Transverse colon (tissue), 4 donors: Measurements from ENCODE around the gene RAC2. TPM values are rescaled to one million over a fixed set of nuclear protein-coding genes. Genes with fewer than 3 reads are reported as not detected.

Experiments used
- DNase-seq: peaks from one replicate; pipeline ENCODE4 v3.0.0-alpha.2; 2019
- H3K27ac ChIP-seq, 4 donors: fragments of 200-600 bp; sonication (generic); 2 replicates each; pipeline ENCODE4 v1.5.1; 2016 to 2018; ENCODE audit warnings: inconsistent platforms in 4 of 4
- H3K27me3 ChIP-seq: fragments of 200-600 bp; sonication (generic); 2 replicates; pipeline ENCODE4 v1.5.1; 2017; ENCODE audit warnings: inconsistent platforms
- H3K36me3 ChIP-seq, 4 donors: fragments of 200-600 bp; sonication (generic); 2 replicates each; pipeline ENCODE4 v1.5.1; 2017 to 2019; ENCODE audit warnings: inconsistent platforms in 4 of 4
- H3K4me1 ChIP-seq, 4 donors: fragments of 200-600 bp; sonication (generic); 2 replicates each; pipeline ENCODE4 v1.5.1; 2017 to 2020; ENCODE audit warnings: inconsistent platforms in 4 of 4
- H3K4me3 ChIP-seq, 4 donors: fragments of 200-600 bp; sonication (generic); 1 replicate in 1 of 4; 2 replicates in 3 of 4; pipeline versions ENCODE4 v1.5.1 to v1.6.1; 2017 to 2019; ENCODE audit warnings: inconsistent platforms in 4 of 4
- H3K9me3 ChIP-seq, 2 donors: fragments of 200-600 bp; sonication (generic); 2 replicates each; pipeline ENCODE4 v1.5.1; 2017 to 2019; ENCODE audit warnings: inconsistent platforms in 2 of 2
- CTCF ChIP-seq, 5 experiments: fragments of 200-600 bp in 3 of 5; fragments of 450-650 bp in 2 of 5; sonication (generic) in 3 of 5; IDR thresholded peaks; 1 replicate in 2 of 5; 2 replicates in 3 of 5; pipeline ENCODE4 v1.5.1; 2016 to 2017; ENCODE audit warnings: antibody characterized with exemption in 5 of 5, inconsistent platforms in 3 of 5, mild to moderate bottlenecking in 2 of 5, moderate library complexity in 1 of 5
- EP300 ChIP-seq: sonication (generic); formaldehyde crosslinking; IDR thresholded peaks from one replicate; pipeline ENCODE4 v1.6.1; 2017; ENCODE audit warnings: antibody characterized with exemption, low read depth
- POLR2A ChIP-seq: fragments of 450-650 bp; IDR thresholded peaks from one replicate; pipeline ENCODE4 v1.6.1; 2016; ENCODE audit warnings: antibody characterized with exemption, mild to moderate bottlenecking, moderate library complexity
- POLR2AphosphoS5 ChIP-seq, 3 donors: sonication (generic); formaldehyde crosslinking; IDR thresholded peaks; one replicate each; pipeline ENCODE4 v1.6.1; 2016; ENCODE audit warnings: antibody characterized with exemption in 3 of 3
- WGBS, 2 donors: methylation state at CpG; one replicate each; pipeline ENCODE4 v1.1.5; 2018; ENCODE audit warnings: low coverage in 1 of 2; 5-methylcytosine and 5-hydroxymethylcytosine counted together
- in situ Hi-C, 4 donors: fragments of 200-750 bp; cut with MboI; loops; one replicate each; pipeline versions ENCODE4 v1.15.0 to v1.15.1; 2017; ENCODE audit warnings: low sequenced_read_pairs in 3 of 4, low pct_ligation_motif_present in 1 of 4, low pct_unique_long_range_greater_than_20kb in 1 of 4
- intact Hi-C: fragments of 100-400 bp; cut with DNase I; formaldehyde crosslinking; loops from one replicate; pipeline ENCODE4 v1.15.1; 2023; ENCODE audit warnings: low total_unique reads
- total RNA-seq, 4 donors: library from RNA; depleted of rRNA; stranded (reverse); fragments of >200 nt; gene quantifications; one replicate each; pipeline ENCODE4 v1.1.0, GENCODE V29; 2016

RAC2 gene
- total RNA-seq, 4 donors from 2014 or later = 5.2 to 36.3 (median 24.0) TPM

- TF ChIP-seq CTCF (IDR thresholded peaks at IDR 0.05) (no peak), POLR2A (no peak), POLR2AphosphoS5 (IDR thresholded peaks at IDR 0.05) (no peak), EP300 (no peak)
- Histone ChIP-seq H3K4me1 (peaks cover 0 to 21% (median 7%) of the 10 kb centered on the region in 4 donors), H3K27me3 (no peaks in the 10 kb centered on the region), H3K9me3 (no peaks in the 10 kb centered on the region), H3K27ac (peak overlapping the region; percentile 68 to 78 (median 72)), H3K4me3 (no peak overlapping the region), H3K36me3 (no peaks in the 10 kb centered on the region)
- intact Hi-C loops = no loop called here
- DNase-seq = peak; percentile 7
- in situ Hi-C loops = no loop called here
- 87 to 93% methylated on average over 7 to 21 of the region's 21 CpGs for WGBS, 2 donors
Measured at GRCh38 chr22:37231406-37232139, 12.5 kb downstream of the RAC2 start.

GRCh38 chr22:37230673-37231405, 13.2 kb downstream of the RAC2 start:
- no peak overlapping the region for H3K4me3 ChIP-seq
- TF ChIP-seq POLR2AphosphoS5 (IDR thresholded peaks at IDR 0.05) = no peak
- TF ChIP-seq POLR2A = no peak
- no peak for TF ChIP-seq CTCF (IDR thresholded peaks at IDR 0.05)
- no peak for TF ChIP-seq EP300
- intact Hi-C loops (no loop called here), in situ Hi-C loops (no loop called here)
- no peaks in the 10 kb centered on the region for H3K9me3 ChIP-seq
- H3K27ac ChIP-seq = peak overlapping the region; percentile 68 to 78 (median 72)
- H3K36me3 ChIP-seq = no peaks in the 10 kb centered on the region
- no peaks in the 10 kb centered on the region for H3K27me3 ChIP-seq
- peaks cover 0 to 21% (median 7%) of the 10 kb centered on the region in 4 donors for H3K4me1 ChIP-seq
- DNase-seq = peak; percentile 47
- whole genome bisulfite sequencing, 2 donors = 73% methylated on average over 14 of the region's 14 CpGs; no CpG with 5 or more reads in 1 of the 2 donors

GRCh38 chr22:37229805-37230672, 14.0 kb downstream of the RAC2 start:
- Histone ChIP-seq H3K27me3 (no peaks in the 10 kb centered on the region), H3K9me3 (no peaks in the 10 kb centered on the region), H3K4me3 (no peak overlapping the region), H3K27ac (peak overlapping the region; percentile 68 to 78 (median 72)), H3K36me3 (no peaks in the 10 kb centered on the region), H3K4me1 (peaks cover 0 to 21% (median 7%) of the 10 kb centered on the region in 4 donors)
- peak; percentile 80 for DNase-seq
- TF ChIP-seq CTCF (IDR thresholded peaks at IDR 0.05) (no peak), EP300 (no peak), POLR2A (no peak), POLR2AphosphoS5 (IDR thresholded peaks at IDR 0.05) (no peak)
- 86% methylated on average over 4 of the region's 8 CpGs; no CpG with 5 or more reads in 1 of the 2 donors for WGBS, 2 donors
- in situ Hi-C loops (no loop called here), intact Hi-C loops (no loop called here)
